ENCODE measurements around the gene ELF2.
"Not testable (repeated sequence)": the region's sequence is repeated elsewhere in the genome, so short reads cannot be mapped to it uniquely, and the experiment has no call there.

Gene ELF2

DNA sequence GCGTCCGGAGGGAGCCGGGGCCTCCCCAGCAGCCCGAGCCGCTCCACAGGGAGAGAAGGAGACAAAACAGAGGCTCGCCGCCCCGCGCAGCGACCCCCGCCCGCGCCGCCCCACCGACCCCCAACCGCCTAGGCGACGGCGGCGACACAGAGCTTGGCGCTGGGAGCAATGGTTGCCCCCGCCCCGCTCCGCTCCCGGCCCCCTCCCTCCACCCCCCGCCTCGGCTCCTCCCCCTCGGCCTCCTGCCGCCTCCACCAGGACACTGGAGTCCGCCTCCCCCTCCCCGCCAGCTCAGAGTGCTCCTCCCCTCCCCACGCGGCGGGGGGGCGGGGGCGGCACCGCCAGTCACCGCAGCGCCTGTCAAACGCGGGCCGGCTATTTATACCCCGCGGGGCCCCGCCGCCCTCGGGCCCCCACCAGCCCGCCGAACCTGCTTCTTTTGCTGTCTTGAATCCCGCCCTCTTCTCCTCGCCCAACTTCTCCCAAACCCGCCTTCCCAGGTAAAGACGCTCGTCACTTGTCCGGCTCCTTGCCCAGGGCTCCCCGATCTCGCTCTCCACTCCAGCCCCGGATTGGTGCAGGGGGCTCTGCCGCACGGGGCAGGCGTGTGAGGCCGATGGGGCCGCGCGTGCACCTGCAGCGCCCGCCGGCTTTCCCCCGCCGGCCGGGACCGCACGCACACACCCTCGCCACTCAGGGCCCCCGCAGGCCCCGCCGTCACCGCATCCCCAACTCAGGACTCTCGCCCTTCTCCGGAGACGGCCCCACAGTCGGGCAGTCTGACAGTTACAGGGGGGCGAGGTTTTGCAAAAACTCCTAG, at the start of gene ELF2:
TSS of gene ELF2 (minus strand) at position 170 of the 820 bp plus-strand sequence. CDS start 39,517 bp downstream, outside the sequence.
- peak; percentile 82 to 84 for DNase-seq (ENCODE audit: low read depth in 2 of 2)

DNA sequence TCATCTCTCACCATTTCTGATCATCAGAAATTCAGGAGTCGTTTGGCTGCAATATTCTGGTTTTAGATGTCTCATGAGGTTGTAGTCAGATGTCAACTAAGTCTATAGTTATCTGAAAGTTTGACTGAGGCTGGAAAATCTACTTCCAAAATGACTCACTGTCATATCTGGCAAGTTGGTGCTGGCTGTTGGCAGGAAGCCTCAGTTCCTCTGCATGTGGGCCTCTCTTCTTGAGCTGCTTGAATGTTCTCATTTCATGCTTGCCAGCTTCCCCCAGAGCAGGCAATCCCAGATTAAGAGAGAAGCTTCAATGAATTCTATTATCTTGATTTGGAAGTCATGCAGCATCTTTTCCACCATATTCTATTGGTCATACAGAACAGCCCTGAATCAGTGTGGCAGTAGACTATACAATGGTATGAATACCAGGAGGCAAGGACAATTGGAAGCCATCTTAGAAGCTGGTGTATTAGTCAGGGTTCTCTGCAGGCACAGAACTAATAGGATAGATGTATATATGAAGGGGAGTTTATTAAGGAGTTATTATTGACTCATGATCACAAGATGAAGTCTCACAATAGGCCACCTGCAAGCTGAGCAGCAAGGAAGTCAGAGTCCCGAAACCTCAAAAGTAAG, 46.8 kb upstream of the ELF2 start:
- DNase-seq (ENCODE audit: low read depth in 2 of 2) = no peak

DNA sequence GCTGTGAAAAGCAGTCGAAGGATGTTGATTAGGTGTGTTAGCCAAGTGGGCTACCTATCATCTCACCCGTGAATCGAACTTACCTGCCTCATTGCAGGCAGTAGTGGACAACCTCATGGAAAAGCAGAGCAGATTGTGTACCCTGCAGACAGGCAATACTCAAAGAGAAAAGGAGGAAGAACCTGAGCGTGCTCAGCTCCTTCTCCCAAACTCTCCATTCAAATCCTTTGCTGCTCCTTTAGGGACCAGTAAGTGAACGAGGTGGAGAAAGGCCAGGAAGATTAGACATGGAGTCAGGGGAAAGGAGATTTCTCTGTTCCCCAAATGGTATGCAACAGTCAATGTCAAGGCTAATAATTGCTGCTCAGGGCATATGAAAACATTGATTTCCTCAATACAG, 45.2 kb upstream of the ELF2 start:
- no peak for DNase-seq (ENCODE audit: low read depth in 2 of 2)

DNA sequence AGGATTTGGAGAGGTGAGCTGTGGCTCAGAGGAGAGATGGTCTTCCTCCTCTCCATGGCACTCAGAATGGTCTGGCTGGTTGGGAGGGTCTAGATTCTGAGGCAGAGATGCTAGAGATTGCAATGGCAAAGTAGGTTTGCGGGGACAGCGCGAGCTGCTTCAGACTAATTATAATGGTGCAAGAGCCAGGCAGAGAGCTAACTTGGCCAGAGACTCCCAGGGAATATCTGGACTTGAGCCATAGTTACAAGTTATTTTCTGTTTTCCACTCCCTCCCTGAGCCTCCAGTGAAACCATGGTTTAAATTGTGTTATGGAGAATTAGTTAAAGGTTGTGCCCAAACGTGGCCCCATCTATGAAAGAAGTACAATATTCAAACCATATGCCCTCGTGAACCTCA, 44.7 kb upstream of the ELF2 start:
- DNase-seq (ENCODE audit: low read depth in 2 of 2) = no peak

DNA sequence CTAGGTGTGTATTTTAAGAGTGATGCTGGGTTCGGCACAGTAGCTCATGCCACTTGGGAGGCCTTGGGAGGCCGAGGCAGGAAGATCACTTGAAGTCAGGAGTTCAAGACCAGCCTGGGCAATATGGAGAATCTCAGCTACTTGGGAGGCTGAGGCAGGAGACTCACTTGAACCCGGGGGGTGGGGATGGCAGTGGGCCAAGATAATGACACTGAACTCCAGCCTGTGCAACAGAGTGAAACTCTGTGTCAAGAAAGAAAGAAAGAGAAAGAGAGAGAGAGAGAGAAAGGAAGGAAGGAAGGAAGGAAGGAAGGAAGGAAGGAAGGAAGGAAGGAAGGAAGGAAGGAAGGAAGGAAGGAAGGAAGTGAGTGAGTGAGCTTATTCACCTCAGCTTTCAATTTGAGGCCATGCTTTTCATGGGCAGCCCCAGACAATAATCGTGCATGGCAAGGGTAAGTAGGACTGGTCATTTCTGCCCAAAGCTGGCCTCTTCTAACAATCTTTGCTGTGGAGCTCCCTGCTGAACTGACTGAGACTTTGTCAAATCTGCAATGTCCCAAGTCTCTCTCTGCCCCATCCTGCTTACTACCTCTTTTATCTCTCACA, 42.5 kb upstream of the ELF2 start:
- no peak for DNase-seq (ENCODE audit: low read depth in 2 of 2)

DNA sequence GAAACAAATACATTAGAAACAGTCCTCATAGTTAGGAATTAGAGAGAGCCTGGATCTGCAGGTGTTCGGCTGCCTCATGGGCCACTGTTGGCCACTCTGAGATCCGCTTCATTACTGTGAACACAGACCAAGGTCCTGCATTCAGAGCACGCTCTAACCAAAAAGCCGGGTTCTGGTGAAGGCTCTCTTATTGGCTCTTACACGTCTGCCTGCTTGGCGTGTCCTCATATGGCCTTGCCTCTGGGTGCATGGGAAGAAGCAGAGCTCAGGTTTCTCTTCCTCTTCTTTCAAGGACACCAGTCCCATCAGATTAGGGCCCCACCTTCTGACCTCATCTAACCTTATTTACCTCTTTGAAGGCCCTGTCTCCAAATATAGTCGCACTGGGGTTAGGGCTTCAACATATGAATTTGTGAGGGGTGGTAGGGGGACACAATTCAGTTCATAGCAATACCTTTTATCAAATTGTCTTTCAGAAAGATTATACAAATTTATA, 37.1 kb upstream of the ELF2 start:
- no peak for DNase-seq (ENCODE audit: low read depth in 2 of 2)

DNA sequence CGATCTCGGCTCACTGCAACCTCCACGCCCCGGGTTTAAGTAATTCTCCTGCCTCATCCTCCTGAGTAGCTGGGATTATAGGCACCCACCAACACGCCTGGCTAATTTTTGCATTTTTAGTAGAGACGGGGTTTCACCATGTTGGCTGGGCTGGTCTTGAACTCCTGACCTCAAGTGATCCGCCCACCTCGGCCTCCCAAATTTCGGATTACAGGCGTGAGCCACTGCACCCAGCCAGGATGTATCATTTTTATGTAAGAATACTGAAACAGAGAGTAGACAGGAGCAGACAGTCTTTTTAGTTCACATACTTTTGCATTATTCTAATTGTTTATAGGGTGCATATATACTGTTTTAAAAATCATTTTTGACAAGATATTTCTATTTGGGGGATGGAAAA, 36.6 kb upstream of the ELF2 start:
- not testable (repeated sequence) for DNase-seq (ENCODE audit: low read depth in 2 of 2)

DNA sequence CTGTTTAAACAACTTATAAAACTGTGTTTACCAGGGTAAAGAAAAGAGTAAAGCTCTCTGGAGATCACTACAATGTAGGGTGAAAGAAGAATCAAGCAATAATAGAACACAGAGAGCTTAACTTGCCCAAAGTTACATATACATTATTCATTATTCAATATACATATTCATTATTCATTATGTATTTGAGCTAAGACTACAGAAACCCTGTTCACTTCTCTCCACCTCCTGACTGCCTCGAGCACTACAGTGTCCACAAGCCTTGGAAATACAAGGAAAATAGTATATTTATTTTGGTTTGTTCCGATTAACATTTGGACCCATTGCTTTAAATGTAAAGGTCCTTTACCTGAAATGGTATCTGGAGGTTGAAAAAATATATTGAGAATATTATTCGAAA, 35.9 kb upstream of the ELF2 start:
- no peak for DNase-seq (ENCODE audit: low read depth in 2 of 2)

DNA sequence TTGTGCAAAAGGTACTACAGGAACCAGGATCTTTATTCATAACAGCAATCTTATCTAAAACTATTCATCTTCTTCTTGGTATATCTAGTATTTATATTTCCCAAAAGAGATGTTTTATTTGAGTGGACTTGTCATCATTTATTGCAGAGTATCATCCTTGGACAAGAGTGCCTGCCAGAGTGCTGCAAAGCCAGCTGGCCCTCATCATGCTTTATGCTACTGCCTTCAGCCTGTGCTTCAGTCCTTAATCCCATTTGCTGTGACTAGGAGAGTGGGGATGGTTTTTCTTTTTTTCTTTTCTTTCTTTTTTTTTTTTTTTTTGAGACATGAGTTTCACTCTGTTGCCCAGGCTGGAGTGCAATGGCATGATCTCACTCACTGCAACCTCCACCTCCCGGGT, 33.5 kb upstream of the ELF2 start:
- no peak for DNase-seq (ENCODE audit: low read depth in 2 of 2)

DNA sequence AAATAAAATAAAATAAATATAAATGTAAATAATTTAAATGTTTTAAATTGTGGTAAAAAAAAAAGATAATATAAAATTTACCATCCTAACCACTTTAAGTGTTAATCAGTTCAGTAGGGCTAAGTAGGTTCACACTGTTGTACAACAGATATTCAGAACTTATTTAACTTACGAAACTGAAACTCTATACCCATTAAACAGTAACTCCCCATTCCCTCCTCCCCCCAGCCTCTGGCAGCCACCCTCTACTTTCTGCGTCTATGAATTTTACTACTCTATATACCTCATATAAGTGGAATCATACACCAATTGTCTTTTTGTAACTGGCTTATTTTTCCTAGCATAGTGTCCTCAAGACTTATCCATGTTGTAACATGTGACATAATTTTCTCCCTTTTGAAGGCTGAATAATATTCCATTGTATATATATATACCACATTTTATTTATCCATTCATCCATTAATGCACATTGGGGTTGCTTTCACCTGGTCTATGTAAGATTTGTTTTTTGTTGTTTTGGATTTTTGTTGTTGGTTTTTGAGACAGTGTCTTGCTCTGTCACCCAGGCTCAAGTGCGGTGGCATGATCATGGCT, 32.5 kb upstream of the ELF2 start:
- no peak for DNase-seq (ENCODE audit: low read depth in 2 of 2)

DNA sequence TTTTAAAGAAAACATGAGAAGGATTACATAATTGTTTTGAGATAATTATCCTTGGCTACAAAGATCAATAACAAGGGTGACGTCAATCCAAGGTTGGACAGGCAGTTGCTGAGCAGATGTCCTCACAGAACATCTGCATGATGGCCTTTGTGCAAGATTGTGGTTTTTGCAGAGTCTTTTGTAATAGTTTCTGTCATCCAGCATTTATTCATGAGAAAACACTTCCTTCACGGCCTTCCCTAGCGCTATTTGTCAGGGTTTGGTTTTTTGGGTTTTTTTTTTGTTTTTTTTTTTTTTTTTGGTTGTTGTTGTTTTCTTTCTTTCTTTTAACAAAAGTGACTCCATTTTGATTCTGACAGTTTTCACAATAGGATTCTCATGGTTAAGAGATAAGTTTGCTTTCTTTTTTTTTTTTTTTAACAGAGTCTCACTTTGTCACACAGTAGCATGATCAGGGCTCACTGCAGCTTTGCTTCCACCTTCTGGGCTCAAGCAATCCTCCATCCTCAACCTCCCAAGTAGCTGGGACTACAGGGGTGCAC, 31.5 kb upstream of the ELF2 start:
- no peak for DNase-seq (ENCODE audit: low read depth in 2 of 2)

DNA sequence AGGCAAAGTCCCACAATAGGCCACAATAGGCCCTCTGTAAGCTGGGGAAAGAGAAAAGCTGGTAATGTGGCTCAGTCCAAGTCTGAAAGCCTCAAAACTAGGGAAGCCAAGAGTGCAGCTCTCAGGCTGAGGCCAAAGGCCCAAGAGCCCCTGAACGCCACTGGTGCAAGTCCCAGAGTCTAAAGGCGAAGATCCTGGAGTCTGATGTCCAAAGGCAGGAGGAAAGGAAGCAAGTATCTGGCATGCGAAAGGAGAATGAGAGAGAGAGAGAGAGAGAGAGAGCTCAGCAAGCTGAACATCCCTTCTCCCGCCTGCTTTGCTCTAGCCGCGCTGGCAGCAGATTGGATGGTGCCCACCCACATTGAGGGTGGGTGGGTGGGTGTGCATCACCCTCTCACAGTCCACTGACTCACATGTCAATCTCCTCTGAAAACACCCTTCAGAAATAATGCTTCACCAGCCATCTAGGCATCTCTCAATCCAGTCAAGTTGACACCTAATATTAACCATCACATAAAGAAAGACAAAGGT, 30.9 kb upstream of the ELF2 start:
- DNase-seq (ENCODE audit: low read depth in 2 of 2) = no peak

DNA sequence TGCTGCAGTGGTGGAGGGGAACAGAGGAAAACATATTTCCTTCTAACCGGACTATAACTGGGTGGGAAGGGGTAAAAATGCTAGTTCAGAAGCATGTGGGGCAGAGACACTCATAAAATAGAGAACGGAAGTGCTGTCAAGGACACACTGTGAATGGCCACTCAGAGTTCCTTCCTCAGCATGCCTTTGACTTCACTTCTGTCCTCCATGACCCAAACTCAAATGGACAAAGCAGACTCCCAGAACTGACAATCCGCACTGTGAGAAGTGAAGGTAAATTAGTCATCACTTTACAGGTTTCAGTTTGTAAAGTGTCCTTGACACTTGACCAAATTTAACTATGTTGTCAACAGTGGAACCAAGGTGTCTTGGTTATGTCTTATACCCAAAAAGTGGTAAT, 30.2 kb upstream of the ELF2 start:
- DNase-seq (ENCODE audit: low read depth in 2 of 2) = no peak

DNA sequence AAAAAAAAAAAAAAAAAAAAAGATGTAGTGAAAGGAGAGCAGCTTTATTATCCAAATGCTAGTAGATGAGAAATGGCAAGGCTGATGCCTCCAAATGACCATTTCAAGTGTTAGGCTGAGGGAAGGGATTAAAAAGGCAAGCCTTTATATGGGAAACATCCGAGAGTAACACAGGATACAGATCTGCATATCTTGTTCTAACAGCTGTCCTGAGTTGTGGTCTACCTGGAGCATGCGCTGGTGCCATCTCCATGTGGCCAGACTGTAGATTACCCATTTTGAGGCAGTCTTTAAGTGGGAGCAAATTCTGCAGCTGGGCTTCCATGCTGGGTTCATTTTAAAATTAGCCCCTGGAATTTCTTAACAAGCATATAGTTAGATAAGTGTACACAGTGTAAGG, 26.0 kb upstream of the ELF2 start:
- no peak for DNase-seq (ENCODE audit: low read depth in 2 of 2)

DNA sequence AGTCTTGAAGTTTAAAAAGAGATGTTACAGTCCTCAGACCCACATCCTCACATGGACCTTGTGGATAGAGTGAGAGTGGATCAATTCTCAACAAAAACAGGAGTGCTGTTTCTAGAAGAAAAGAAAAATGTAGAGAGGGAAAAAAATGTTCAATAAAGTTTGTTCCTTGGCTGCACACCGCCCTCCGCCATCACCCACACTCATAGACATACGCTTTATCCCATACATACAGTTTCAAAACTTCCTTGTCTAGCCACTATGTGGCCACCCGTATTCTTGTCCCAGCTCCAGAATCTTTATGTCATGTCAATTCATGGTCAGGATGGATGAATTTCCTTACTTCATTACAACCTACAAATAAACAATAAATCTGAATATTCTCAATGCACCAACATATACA, 23.5 kb upstream of the ELF2 start:
- DNase-seq (ENCODE audit: low read depth in 2 of 2) = no peak

DNA sequence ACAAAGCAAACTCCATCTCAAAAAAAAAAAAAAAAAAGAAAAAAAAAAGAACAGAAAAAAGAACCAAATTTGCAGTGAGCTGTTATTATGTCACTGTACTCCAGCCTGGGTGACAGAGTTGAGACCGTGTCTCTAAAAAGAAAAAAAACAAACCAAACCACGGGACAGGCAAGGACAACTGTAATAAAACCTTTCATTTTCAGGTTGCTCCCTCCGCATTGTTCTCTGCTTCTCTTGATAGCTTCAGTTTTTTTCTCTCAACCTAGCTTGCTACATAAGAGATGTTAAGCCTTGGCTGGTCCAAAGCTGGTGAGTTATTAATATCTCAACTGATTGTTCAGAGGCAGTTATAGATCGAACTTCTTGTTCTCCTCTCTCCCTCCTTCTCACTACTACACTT, 23.1 kb upstream of the ELF2 start:
- no peak for DNase-seq (ENCODE audit: low read depth in 2 of 2)

DNA sequence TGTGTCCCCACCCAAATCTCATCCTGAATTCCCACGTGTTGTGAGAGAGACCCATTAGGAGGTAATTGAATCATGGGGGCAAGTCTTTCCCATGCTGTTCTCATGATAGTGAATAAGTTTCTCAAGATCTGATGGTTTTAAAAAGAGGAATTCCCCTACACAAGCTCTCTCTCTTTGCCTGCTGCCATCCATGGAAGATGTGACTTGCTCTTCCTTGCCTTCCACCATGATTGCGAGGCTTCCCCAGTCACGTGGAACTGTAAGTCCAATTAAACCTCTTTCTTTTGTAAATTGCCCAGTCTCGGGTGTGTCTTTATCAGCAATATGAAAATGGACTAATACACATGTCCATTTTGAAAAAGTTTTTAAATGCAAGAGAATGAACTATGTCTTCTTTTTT, 20.2 kb upstream of the ELF2 start:
- not testable (repeated sequence) for DNase-seq (ENCODE audit: low read depth in 2 of 2)

DNA sequence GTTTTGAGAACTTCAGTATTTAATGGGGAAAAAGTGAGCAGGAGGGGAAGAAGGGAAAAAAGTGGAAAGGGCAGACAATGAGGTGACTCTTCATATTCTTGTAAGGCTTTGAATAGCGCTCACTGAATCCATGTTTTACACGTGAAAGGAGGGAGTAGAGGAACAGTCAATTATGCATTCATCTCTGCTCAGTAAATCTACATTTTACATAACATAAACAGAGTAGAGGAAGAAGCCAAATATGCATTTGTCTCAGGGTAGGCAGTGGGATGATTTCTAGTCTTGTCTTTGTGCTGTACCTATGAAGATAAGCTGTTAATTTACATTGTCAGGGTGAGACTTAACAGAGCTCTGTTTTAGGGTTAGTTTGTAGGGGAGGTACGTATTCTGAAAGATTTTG, 19.4 kb upstream of the ELF2 start:
- no peak for DNase-seq (ENCODE audit: low read depth in 2 of 2)

DNA sequence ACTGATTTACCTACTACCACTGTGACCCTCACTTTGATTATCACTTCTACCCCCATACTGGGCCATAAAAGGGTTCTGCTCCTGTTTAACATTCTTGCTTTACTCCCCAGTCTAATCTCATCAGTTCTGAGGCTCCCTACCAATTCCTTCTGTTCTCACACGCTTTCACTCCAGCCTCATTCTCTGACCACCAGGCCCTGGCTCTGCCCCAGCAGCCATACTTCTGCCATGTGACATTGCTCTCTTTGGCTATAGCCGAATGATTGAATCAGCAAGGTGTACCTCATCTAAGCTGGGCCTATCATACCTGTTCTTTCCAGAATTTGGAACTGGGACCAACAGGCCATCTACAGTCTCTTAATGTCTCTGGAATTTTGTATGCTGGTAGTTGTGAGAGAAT, 14.4 kb upstream of the ELF2 start:
- DNase-seq (ENCODE audit: low read depth in 2 of 2) = no peak

DNA sequence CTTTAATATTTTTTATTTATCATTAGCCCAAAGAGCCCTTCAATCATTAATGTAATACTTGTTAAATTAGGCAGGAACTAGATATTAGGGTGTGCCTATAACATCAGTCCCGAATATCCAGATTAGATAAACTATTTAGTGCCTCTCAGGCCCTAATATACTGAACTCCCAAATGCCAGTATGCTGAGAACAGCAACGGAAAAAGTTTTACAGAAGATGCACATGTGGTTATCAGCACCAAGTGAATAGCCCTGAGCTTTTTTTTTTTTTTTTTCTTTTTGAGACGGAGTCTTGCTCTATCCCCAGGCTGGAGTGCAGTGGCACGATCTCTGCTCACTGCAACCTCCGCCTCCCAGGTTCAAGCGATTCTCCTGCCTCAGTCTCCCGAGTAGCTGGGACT, 13.0 kb upstream of the ELF2 start:
- DNase-seq (ENCODE audit: low read depth in 2 of 2) = no peak

DNA sequence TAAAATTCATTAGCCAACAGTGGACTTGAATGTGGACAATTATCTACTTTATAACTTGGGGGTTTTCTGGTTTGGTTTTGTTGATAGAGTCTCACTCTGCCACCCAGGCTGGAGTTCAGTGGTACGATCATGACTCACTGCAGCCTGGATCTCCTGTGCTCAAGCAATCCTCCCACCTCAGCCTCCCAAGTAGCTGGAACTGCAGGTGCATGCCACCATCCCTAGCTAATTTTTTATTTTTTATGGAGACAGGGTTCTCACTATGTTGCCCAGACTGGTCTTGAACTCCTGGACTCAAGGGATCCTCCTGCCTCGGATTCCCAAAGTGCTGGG, 12.4 kb upstream of the ELF2 start:
- no peak for DNase-seq (ENCODE audit: low read depth in 2 of 2)
